OCI-LY7 (cell line): Measurements from ENCODE around the gene CES2.

Experiments used
- EZH2phosphoT487 ChIP-seq: fragments of 200-600 bp; sonication (generic); IDR thresholded peaks from 2 replicates; pipeline ENCODE4 v1.6.1; 2018; ENCODE audit warnings: low read depth, borderline replicate concordance, mild to moderate bottlenecking, mixed run types, antibody characterized with exemption, low read length, moderate library complexity, mixed read lengths
- TF ChIP-seq, protein P1 (sequence below): fragments of 200-600 bp; sonication (generic); conservative IDR thresholded peaks from 2 replicates; pipeline ENCODE4 v1.5.1; 2014; ENCODE audit warnings: mild to moderate bottlenecking, antibody characterized with exemption, low read length, moderate library complexity, mixed read lengths

DNA sequence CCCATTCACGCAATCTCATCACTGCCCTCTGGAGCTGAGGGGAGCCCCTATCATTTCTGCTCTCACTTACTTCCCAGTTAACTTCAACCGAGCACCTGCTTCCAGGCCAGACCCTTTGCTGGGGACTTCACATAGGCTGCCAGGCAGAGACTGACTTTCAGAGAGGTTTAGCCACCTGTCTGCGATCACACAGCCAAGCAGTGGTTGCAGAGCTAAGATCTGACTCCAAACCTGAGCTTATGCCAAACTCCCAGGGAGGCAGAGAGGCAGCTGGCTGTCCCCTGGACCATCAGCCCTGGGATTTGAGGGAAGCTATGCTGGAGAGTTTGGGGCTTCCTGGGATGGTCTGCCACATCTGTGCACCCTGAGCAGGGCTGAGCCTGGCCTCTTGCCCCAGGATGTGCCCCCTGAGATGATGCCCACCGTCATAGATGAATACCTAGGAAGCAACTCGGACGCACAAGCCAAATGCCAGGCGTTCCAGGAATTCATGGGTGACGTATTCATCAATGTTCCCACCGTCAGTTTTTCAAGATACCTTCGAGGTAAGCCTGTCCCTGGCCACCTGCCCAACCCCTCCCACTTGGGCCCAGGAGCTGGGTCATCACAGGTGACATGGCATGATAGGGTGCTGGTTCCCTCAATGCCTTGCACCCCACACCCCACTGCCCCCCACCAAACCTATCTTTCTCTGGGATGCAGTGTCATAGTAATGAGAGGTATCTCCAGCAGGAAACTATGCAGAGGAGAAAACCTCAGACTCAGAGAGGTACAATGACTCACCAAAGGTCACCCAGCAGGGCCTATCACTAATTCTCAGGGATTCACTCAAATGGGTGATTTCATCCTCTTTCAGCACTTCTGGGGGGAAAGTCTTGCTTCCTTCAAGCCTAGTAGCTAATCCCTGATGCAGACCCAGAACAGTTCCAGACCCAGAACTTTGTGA lies 35.7 kb downstream of the CES2 start:
- TF ChIP-seq, protein P1, sequence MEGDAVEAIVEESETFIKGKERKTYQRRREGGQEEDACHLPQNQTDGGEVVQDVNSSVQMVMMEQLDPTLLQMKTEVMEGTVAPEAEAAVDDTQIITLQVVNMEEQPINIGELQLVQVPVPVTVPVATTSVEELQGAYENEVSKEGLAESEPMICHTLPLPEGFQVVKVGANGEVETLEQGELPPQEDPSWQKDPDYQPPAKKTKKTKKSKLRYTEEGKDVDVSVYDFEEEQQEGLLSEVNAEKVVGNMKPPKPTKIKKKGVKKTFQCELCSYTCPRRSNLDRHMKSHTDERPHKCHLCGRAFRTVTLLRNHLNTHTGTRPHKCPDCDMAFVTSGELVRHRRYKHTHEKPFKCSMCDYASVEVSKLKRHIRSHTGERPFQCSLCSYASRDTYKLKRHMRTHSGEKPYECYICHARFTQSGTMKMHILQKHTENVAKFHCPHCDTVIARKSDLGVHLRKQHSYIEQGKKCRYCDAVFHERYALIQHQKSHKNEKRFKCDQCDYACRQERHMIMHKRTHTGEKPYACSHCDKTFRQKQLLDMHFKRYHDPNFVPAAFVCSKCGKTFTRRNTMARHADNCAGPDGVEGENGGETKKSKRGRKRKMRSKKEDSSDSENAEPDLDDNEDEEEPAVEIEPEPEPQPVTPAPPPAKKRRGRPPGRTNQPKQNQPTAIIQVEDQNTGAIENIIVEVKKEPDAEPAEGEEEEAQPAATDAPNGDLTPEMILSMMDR = no peak
- TF ChIP-seq EZH2phosphoT487 = no peak
